HEK293 (cell line): ENCODE results near the gene UNC5B.
A peak's percentile ranks its signal among the peaks of the same experiment; 100 is the strongest.

Source experiments
- CTCF ChIA-PET: fragments of 350-600 bp; formaldehyde crosslinking; extraction: SDS; loops from one replicate; lab custom pipeline; 2021; ENCODE audit warnings: antibody characterized with exemption; lab: Yijun Ruan, JAX
- POLR2A ChIA-PET: fragments of 300-600 bp; formaldehyde crosslinking; extraction: SDS; loops from one replicate; lab custom pipeline; 2020; ENCODE audit warnings: antibody characterized with exemption, inconsistent platforms; lab: Yijun Ruan, JAX
- H3K27ac ChIP-seq: fragments of 200-500 bp; sonication (Bioruptor generic); 2 replicates; pipeline ENCODE4 v1.5.1; 2014; ENCODE audit warnings: low read depth, low read length, control low read depth, inconsistent platforms; ENCODE audit errors: extremely low read depth
- H3K36me3 ChIP-seq, 2 experiments: fragments of 200-500 bp in 1 of 2; sonication (Bioruptor generic) in 1 of 2; 1 replicate in 1 of 2; 2 replicates in 1 of 2; pipeline ENCODE4 v1.5.1; 2014 to 2017; ENCODE audit warnings: inconsistent platforms in 2 of 2, low read length in 2 of 2; ENCODE audit not compliant: control insufficient read depth in 2 of 2, insufficient read depth in 1 of 2
- H3K4me1 ChIP-seq: fragments of 200-500 bp; sonication (Bioruptor generic); 2 replicates; pipeline ENCODE4 v1.5.1; 2014; ENCODE audit warnings: mild to moderate bottlenecking, low read length, inconsistent platforms; ENCODE audit not compliant: control insufficient read depth, insufficient read depth
- H3K4me3 ChIP-seq: 2 replicates; pipeline ENCODE4 v1.5.1; 2011; ENCODE audit warnings: low read depth, mild to moderate bottlenecking, control low read depth, low read length, moderate library complexity
- H3K9me3 ChIP-seq: fragments of 200-500 bp; sonication (Bioruptor generic); 2 replicates; pipeline ENCODE4 v1.5.1; 2014; ENCODE audit warnings: low read depth, low read length, inconsistent platforms; ENCODE audit not compliant: control insufficient read depth, insufficient read depth
- HOXA7 ChIP-seq: sonication (generic); formaldehyde crosslinking; IDR thresholded peaks from 2 replicates; pipeline ENCODE4 v1.8.1; 2022; ENCODE audit warnings: missing genetic modification reagents, borderline replicate concordance
- OSR2 ChIP-seq: fragments of 450-650 bp; formaldehyde crosslinking; IDR thresholded peaks from 2 replicates; pipeline ENCODE4 v1.5.1; 2016; ENCODE audit warnings: missing biosample characterization, missing genetic modification characterization
- OVOL3 ChIP-seq: fragments of 450-650 bp; formaldehyde crosslinking; IDR thresholded peaks from 2 replicates; pipeline ENCODE4 v1.5.1; 2016; ENCODE audit warnings: missing biosample characterization, missing genetic modification characterization
- YY2 ChIP-seq: fragments of 450-650 bp; formaldehyde crosslinking; IDR thresholded peaks from 2 replicates; pipeline ENCODE4 v1.5.1; 2016; ENCODE audit warnings: missing biosample characterization, missing genetic modification characterization
- ZBTB20 ChIP-seq: fragments of 450-650 bp; formaldehyde crosslinking; IDR thresholded peaks from 2 replicates; pipeline ENCODE4 v1.5.1; 2016; ENCODE audit warnings: missing biosample characterization, missing genetic modification characterization
- ZBTB8A ChIP-seq: fragments of 450-650 bp; formaldehyde crosslinking; IDR thresholded peaks from 2 replicates; pipeline ENCODE4 v1.5.1; 2016; ENCODE audit warnings: missing biosample characterization, missing genetic modification characterization
- ZEB2 ChIP-seq: fragments of 450-650 bp; formaldehyde crosslinking; IDR thresholded peaks from 2 replicates; pipeline ENCODE4 v1.5.1; 2016; ENCODE audit warnings: missing biosample characterization, missing genetic modification characterization
- ZFP3 ChIP-seq: fragments of 450-650 bp; formaldehyde crosslinking; IDR thresholded peaks from 2 replicates; pipeline ENCODE4 v1.5.1; 2016; ENCODE audit warnings: low read depth, missing biosample characterization, missing genetic modification characterization
- ZNF132 ChIP-seq: fragments of 450-650 bp; formaldehyde crosslinking; IDR thresholded peaks from 2 replicates; pipeline ENCODE4 v1.5.1; 2017; ENCODE audit warnings: missing biosample characterization, missing genetic modification characterization, borderline replicate concordance
- ZNF138 ChIP-seq: fragments of 450-650 bp; formaldehyde crosslinking; IDR thresholded peaks from 2 replicates; pipeline ENCODE4 v1.5.1; 2016; ENCODE audit warnings: missing biosample characterization, missing genetic modification characterization, borderline replicate concordance
- ZNF16 ChIP-seq: fragments of 450-650 bp; formaldehyde crosslinking; IDR thresholded peaks from 2 replicates; pipeline ENCODE4 v1.5.1; 2016; ENCODE audit warnings: low read depth, missing biosample characterization, missing genetic modification characterization
- ZNF174 ChIP-seq: fragments of 450-650 bp; formaldehyde crosslinking; IDR thresholded peaks from 2 replicates; pipeline ENCODE4 v1.5.0; 2017; ENCODE audit warnings: missing biosample characterization, mild to moderate bottlenecking, missing genetic modification characterization
- ZNF19 ChIP-seq: fragments of 450-650 bp; formaldehyde crosslinking; IDR thresholded peaks from 2 replicates; pipeline ENCODE4; 2016; ENCODE audit warnings: missing biosample characterization, missing genetic modification characterization, low read depth
- ZNF2 ChIP-seq: fragments of 450-650 bp; formaldehyde crosslinking; IDR thresholded peaks from 2 replicates; pipeline ENCODE4 v1.5.1; 2016; ENCODE audit warnings: missing biosample characterization, missing genetic modification characterization
- ZNF211 ChIP-seq: fragments of 450-650 bp; formaldehyde crosslinking; IDR thresholded peaks from 2 replicates; pipeline ENCODE4 v1.5.1; 2016; ENCODE audit warnings: low read depth, missing biosample characterization, missing genetic modification characterization
- ZNF24 ChIP-seq: fragments of 450-650 bp; formaldehyde crosslinking; IDR thresholded peaks from 2 replicates; pipeline ENCODE4 v1.5.1; 2016; ENCODE audit warnings: missing biosample characterization, missing genetic modification characterization
- ZNF266 ChIP-seq: fragments of 450-650 bp; formaldehyde crosslinking; IDR thresholded peaks from 2 replicates; pipeline ENCODE4 v1.5.1; 2016; ENCODE audit warnings: missing biosample characterization, missing genetic modification characterization, low read depth
- ZNF335 ChIP-seq: fragments of 450-650 bp; formaldehyde crosslinking; conservative IDR thresholded peaks from 2 replicates; pipeline ENCODE4 v1.5.1; 2016; ENCODE audit warnings: missing biosample characterization, missing genetic modification characterization
- ZNF37A ChIP-seq: fragments of 450-650 bp; IDR thresholded peaks from 2 replicates; pipeline ENCODE4 v1.5.1; 2018; ENCODE audit warnings: missing biosample characterization, missing genetic modification characterization
- ZNF391 ChIP-seq: fragments of 450-650 bp; formaldehyde crosslinking; IDR thresholded peaks from 2 replicates; pipeline ENCODE4 v1.5.1; 2016; ENCODE audit warnings: low read depth, missing biosample characterization, missing genetic modification characterization, borderline replicate concordance
- ZNF529 ChIP-seq: fragments of 450-650 bp; formaldehyde crosslinking; IDR thresholded peaks from 2 replicates; pipeline ENCODE4 v1.5.1; 2017; ENCODE audit warnings: missing genetic modification characterization, missing biosample characterization; ENCODE audit not compliant: insufficient replicate concordance
- ZNF561 ChIP-seq: fragments of 450-650 bp; IDR thresholded peaks from 2 replicates; pipeline ENCODE4 v1.5.1; 2018; ENCODE audit warnings: missing biosample characterization, missing genetic modification characterization, borderline replicate concordance
- ZNF585B ChIP-seq: fragments of 450-650 bp; formaldehyde crosslinking; IDR thresholded peaks from 2 replicates; pipeline ENCODE4 v1.5.1; 2016; ENCODE audit warnings: missing biosample characterization, missing genetic modification characterization
- ZNF600 ChIP-seq: fragments of 450-650 bp; formaldehyde crosslinking; IDR thresholded peaks from 2 replicates; pipeline ENCODE4 v1.5.1; 2016; ENCODE audit warnings: missing biosample characterization, missing genetic modification characterization
- ZNF629 ChIP-seq: fragments of 450-650 bp; formaldehyde crosslinking; IDR thresholded peaks from 2 replicates; pipeline ENCODE4 v1.5.1; 2017; ENCODE audit warnings: missing biosample characterization, missing genetic modification characterization
- ZNF747 ChIP-seq: fragments of 450-650 bp; formaldehyde crosslinking; IDR thresholded peaks from 2 replicates; pipeline ENCODE4 v1.5.1; 2016; ENCODE audit warnings: missing biosample characterization, missing genetic modification characterization
- ZNF76 ChIP-seq: fragments of 450-650 bp; formaldehyde crosslinking; IDR thresholded peaks from 2 replicates; pipeline ENCODE4; 2016; ENCODE audit warnings: low read depth, missing biosample characterization, missing genetic modification characterization, borderline replicate concordance
- ZSCAN30 ChIP-seq: fragments of 450-650 bp; IDR thresholded peaks from 2 replicates; pipeline ENCODE4 v1.5.1; 2018; ENCODE audit warnings: missing biosample characterization, mild to moderate bottlenecking, missing genetic modification characterization, moderate library complexity
- ZXDB ChIP-seq: fragments of 450-650 bp; formaldehyde crosslinking; IDR thresholded peaks from 2 replicates; pipeline ENCODE4 v1.5.1; 2016; ENCODE audit warnings: missing biosample characterization, missing genetic modification characterization
- TF ChIP-seq, protein P1 (sequence below): IDR thresholded peaks from 2 replicates; pipeline ENCODE4 v1.6.1; 2011; ENCODE audit warnings: mild to moderate bottlenecking, low read depth, low read length, borderline replicate concordance
- TF ChIP-seq, protein P2 (sequence below): fragments of 450-650 bp; formaldehyde crosslinking; IDR thresholded peaks from 2 replicates; pipeline ENCODE4 v1.5.1; 2016; ENCODE audit warnings: missing biosample characterization, missing genetic modification characterization, low read depth
- TF ChIP-seq, protein P3 (sequence below): sonication (generic); formaldehyde crosslinking; IDR thresholded peaks from 2 replicates; pipeline ENCODE4 v1.8.1; 2022; ENCODE audit warnings: mild to moderate bottlenecking, moderate library complexity, missing genetic modification reagents
- TF ChIP-seq, protein P4 (sequence below): fragments of 450-650 bp; formaldehyde crosslinking; IDR thresholded peaks from 2 replicates; pipeline ENCODE4 v1.5.1; 2016; ENCODE audit warnings: missing biosample characterization, missing genetic modification characterization
- TF ChIP-seq, protein P5 (sequence below): fragments of 450-650 bp; formaldehyde crosslinking; IDR thresholded peaks from 2 replicates; pipeline ENCODE4 v1.5.1; 2016; ENCODE audit warnings: missing biosample characterization, missing genetic modification characterization

Gene UNC5B

DNA sequence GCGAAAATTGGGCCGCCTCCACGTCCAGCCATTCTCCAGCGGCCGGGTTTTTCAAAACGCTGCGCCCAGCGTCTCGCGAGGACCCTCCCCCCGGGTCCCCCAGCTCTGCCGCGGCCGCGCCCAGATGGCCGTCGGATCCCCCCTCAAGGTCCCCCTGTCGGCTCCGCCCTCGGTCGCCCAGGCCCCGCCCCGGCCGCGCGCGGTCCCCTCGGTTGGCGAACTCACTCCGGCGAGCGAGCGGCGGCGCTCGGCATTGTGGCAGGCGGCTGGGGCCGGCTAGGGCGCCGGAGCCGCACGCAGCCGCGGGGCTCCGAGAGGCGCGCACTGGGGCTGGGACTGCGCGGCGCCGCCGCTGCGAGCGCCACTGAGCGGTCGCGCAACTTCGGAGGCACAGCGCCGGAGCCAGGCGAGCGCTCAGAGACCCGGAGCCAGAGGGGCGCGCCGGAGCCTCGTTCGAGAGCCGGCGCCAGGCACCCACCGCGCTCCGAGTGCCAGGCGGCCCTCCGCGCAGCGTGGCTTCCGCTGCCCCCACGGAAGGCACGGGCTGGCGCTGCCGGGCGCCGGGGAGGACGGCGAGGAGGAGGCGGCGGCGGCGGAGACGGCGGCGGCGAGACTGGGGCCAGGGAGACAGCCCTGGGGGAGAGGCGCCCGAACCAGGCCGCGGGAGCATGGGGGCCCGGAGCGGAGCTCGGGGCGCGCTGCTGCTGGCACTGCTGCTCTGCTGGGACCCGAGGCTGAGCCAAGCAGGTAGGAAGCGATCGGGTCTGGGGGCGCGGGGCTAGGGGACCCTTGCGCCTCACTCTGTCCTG, at the start of gene UNC5B:
UNC5B (plus strand) TSS at position 253 of the 809 bp plus-strand sequence; CDS start at position 669, 416 bp downstream.
- POLR2A ChIA-PET: interaction anchor here (0.6 to 1.7 kb wide), 8 partner anchors 9 to 809 kb away, joined by 3 to 8 read pairs (median 4); partner anchors contain the start of gene EIF4EBP2
- Histone ChIP-seq H3K4me1 (peaks cover 36% of the 10 kb centered on the region), H3K9me3 (no peaks in the 10 kb centered on the region), H3K4me3 (peak within 1 kb of the TSS; percentile 69), H3K27ac (peak within 1 kb of the TSS; percentile 93), H3K36me3 (no peaks in the 10 kb centered on the region)
- CTCF ChIA-PET: interaction anchor here (0.7 to 2.0 kb wide), 6 partner anchors 12 to 287 kb away, joined by 3 to 8 read pairs (median 4); no protein-coding TSS in a partner anchor
- TF ChIP-seq YY2 (tag by site-specific recombination): 0 out of 2 replicates have a peak, but pooled peaks have one; percentile 13
- TF ChIP-seq ZNF37A (tag by site-specific recombination): no peak; the same call in 1 of the 2 replicates
- TF ChIP-seq ZNF211 (tag by site-specific recombination): no peak
- 0 out of 2 replicates have a peak, but pooled peaks have one; percentile 66 for TF ChIP-seq ZNF2 (tag by site-specific recombination)
- TF ChIP-seq ZBTB8A (tag by site-specific recombination): peak; percentile 74
- TF ChIP-seq ZNF266: no peak
- TF ChIP-seq ZBTB20 (tag by site-specific recombination): peak; percentile 17; the same call in 1 of the 2 replicates
- TF ChIP-seq ZNF174 (tag by site-specific recombination): no peak
- no peak; the same call in 1 of the 2 replicates for TF ChIP-seq HOXA7 (CRISPR knock-in tag)
- peak; percentile 92 for TF ChIP-seq ZSCAN30
- peak; percentile 33; the same call in 1 of the 2 replicates for TF ChIP-seq ZEB2 (tag by site-specific recombination)
- TF ChIP-seq ZNF747 (tag by site-specific recombination): no peak
- TF ChIP-seq ZNF629 (tag by site-specific recombination): peak; percentile 64
- no peak for TF ChIP-seq ZNF585B (tag by site-specific recombination)
- no peak for TF ChIP-seq OSR2 (tag by site-specific recombination)
- TF ChIP-seq ZNF335 (tag by site-specific recombination): no peak
- peak; percentile 64 for TF ChIP-seq ZXDB (tag by site-specific recombination)
- no peak for TF ChIP-seq ZNF132 (tag by site-specific recombination)
- TF ChIP-seq ZNF76: peak; percentile 24; the same call in 1 of the 2 replicates
- TF ChIP-seq ZNF16 (tag by site-specific recombination): no peak
- peak; percentile 75; the same call in 1 of the 2 replicates for TF ChIP-seq ZNF391 (tag by site-specific recombination)
- no peak for TF ChIP-seq ZNF19
- no peak for TF ChIP-seq ZNF138 (tag by site-specific recombination)
- TF ChIP-seq ZNF561 (tag by site-specific recombination): peak; percentile 82; the same call in 1 of the 2 replicates
- TF ChIP-seq, protein P1, sequence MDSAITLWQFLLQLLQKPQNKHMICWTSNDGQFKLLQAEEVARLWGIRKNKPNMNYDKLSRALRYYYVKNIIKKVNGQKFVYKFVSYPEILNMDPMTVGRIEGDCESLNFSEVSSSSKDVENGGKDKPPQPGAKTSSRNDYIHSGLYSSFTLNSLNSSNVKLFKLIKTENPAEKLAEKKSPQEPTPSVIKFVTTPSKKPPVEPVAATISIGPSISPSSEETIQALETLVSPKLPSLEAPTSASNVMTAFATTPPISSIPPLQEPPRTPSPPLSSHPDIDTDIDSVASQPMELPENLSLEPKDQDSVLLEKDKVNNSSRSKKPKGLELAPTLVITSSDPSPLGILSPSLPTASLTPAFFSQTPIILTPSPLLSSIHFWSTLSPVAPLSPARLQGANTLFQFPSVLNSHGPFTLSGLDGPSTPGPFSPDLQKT: no peak
- TF ChIP-seq ZNF600 (tag by site-specific recombination): peak; percentile 39; the same call in 1 of the 2 replicates
- TF ChIP-seq ZNF24 (tag by site-specific recombination): 0 out of 2 replicates have a peak, but pooled peaks have one; percentile 58
- no peak for TF ChIP-seq ZFP3 (tag by site-specific recombination)
- TF ChIP-seq, protein P2, sequence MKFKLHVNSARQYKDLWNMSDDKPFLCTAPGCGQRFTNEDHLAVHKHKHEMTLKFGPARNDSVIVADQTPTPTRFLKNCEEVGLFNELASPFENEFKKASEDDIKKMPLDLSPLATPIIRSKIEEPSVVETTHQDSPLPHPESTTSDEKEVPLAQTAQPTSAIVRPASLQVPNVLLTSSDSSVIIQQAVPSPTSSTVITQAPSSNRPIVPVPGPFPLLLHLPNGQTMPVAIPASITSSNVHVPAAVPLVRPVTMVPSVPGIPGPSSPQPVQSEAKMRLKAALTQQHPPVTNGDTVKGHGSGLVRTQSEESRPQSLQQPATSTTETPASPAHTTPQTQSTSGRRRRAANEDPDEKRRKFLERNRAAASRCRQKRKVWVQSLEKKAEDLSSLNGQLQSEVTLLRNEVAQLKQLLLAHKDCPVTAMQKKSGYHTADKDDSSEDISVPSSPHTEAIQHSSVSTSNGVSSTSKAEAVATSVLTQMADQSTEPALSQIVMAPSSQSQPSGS: no peak
- TF ChIP-seq, protein P3, sequence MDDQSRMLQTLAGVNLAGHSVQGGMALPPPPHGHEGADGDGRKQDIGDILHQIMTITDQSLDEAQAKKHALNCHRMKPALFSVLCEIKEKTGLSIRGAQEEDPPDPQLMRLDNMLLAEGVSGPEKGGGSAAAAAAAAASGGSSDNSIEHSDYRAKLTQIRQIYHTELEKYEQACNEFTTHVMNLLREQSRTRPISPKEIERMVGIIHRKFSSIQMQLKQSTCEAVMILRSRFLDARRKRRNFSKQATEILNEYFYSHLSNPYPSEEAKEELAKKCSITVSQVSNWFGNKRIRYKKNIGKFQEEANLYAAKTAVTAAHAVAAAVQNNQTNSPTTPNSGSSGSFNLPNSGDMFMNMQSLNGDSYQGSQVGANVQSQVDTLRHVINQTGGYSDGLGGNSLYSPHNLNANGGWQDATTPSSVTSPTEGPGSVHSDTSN: peak; percentile 91
- TF ChIP-seq, protein P4, sequence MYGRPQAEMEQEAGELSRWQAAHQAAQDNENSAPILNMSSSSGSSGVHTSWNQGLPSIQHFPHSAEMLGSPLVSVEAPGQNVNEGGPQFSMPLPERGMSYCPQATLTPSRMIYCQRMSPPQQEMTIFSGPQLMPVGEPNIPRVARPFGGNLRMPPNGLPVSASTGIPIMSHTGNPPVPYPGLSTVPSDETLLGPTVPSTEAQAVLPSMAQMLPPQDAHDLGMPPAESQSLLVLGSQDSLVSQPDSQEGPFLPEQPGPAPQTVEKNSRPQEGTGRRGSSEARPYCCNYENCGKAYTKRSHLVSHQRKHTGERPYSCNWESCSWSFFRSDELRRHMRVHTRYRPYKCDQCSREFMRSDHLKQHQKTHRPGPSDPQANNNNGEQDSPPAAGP (tag by site-specific recombination): peak; percentile 72; the same call in 1 of the 2 replicates
- no peak for TF ChIP-seq OVOL3 (tag by site-specific recombination)
- TF ChIP-seq ZNF529 (tag by site-specific recombination): no peak
- TF ChIP-seq, protein P5, sequence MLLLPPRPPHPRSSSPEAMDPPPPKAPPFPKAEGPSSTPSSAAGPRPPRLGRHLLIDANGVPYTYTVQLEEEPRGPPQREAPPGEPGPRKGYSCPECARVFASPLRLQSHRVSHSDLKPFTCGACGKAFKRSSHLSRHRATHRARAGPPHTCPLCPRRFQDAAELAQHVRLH (tag by site-specific recombination): peak; percentile 76
